K562 (cell line): Measurements from ENCODE around the gene BANF2. TPM values are rescaled to one million over a fixed set of nuclear protein-coding genes. Genes with fewer than 3 reads are reported as not detected.

ENCODE experiments used
- ARNT ChIP-seq, 2 experiments: fragments of 450-650 bp; IDR thresholded peaks; 2 replicates each; pipeline ENCODE4 v1.6.1; 2016; ENCODE audit warnings: mild to moderate bottlenecking in 1 of 2
- BDP1 ChIP-seq: IDR thresholded peaks from 3 replicates; pipeline ENCODE4 v1.6.1; 2011; ENCODE audit not compliant: insufficient read length, insufficient read depth
- ELK1 ChIP-seq: sonication (generic); formaldehyde crosslinking; IDR thresholded peaks from 2 replicates; pipeline ENCODE4 v1.8.1; 2022; ENCODE audit warnings: missing genetic modification reagents
- ETS2 ChIP-seq: IDR thresholded peaks from 2 replicates; pipeline ENCODE4 v1.6.1; 2016; ENCODE audit warnings: borderline replicate concordance, missing genetic modification characterization, mild to moderate bottlenecking, moderate library complexity, missing compliant biosample characterization; ENCODE audit not compliant: poor library complexity, severe bottlenecking
- GATAD2B ChIP-seq: fragments of 450-650 bp; IDR thresholded peaks from 2 replicates; pipeline ENCODE4 v1.6.1; 2017; ENCODE audit warnings: mild to moderate bottlenecking, borderline replicate concordance
- HCFC1 ChIP-seq: IDR thresholded peaks from 2 replicates; pipeline ENCODE4 v1.6.1; 2012; ENCODE audit warnings: low read depth, low read length, improper control_type of control experiment
- HDAC8 ChIP-seq: fragments of 450-650 bp; IDR thresholded peaks from 2 replicates; pipeline ENCODE4 v1.6.1; 2016; ENCODE audit warnings: mild to moderate bottlenecking, missing genetic modification characterization, moderate library complexity, missing compliant biosample characterization
- HNRNPL ChIP-seq: fragments of 200-400 bp; formaldehyde crosslinking; IDR thresholded peaks from 2 replicates; pipeline ENCODE4 v1.6.1; 2017; ENCODE audit warnings: low read depth, mild to moderate bottlenecking, low read length
- HNRNPLL ChIP-seq: fragments of 200-400 bp; formaldehyde crosslinking; IDR thresholded peaks from 2 replicates; pipeline ENCODE4 v1.6.1; 2017; ENCODE audit warnings: low read length, low read depth, mild to moderate bottlenecking; ENCODE audit not compliant: poor library complexity, severe bottlenecking
- MBD2 ChIP-seq: sonication (generic); IDR thresholded peaks from 2 replicates; pipeline ENCODE4 v1.6.1; 2016; ENCODE audit warnings: low read depth, borderline replicate concordance
- NFRKB ChIP-seq: fragments of 450-650 bp; IDR thresholded peaks from 2 replicates; pipeline ENCODE4 v1.6.1; 2016; ENCODE audit warnings: low read depth
- NUFIP1 ChIP-seq: fragments of 450-650 bp; IDR thresholded peaks from 2 replicates; pipeline ENCODE4 v1.6.1; 2018; ENCODE audit not compliant: partially characterized antibody
- RAD21 ChIP-seq, 2 experiments: fragments of 250-450 bp in 1 of 2; fragments of 450-650 bp in 1 of 2; sonication (Bioruptor Pico) in 1 of 2; formaldehyde crosslinking in 1 of 2; IDR thresholded peaks in 1 of 2; conservative IDR thresholded peaks in 1 of 2; 2 replicates each; pipeline versions ENCODE4 v1.4.0 to v1.8.0; 2020 to 2022; ENCODE audit warnings: mild to moderate bottlenecking in 2 of 2, moderate library complexity in 1 of 2
- SREBF1 ChIP-seq: fragments of 150-350 bp; IDR thresholded peaks from 2 replicates; pipeline ENCODE4 v1.6.1; 2014; ENCODE audit warnings: antibody characterized with exemption, low read depth, low read length, borderline replicate concordance
- YY1 ChIP-seq, 3 experiments: IDR thresholded peaks; 2 replicates each; pipeline ENCODE4 v1.6.1; 2011; ENCODE audit warnings: low read length in 2 of 3, mild to moderate bottlenecking in 2 of 3, moderate library complexity in 2 of 3, borderline replicate concordance in 1 of 3, control low read depth in 1 of 3, low read depth in 1 of 3; ENCODE audit not compliant: insufficient read depth in 3 of 3, insufficient replicate concordance in 2 of 3, control insufficient read depth in 1 of 3, insufficient read length in 1 of 3; ENCODE audit errors: extremely low read depth in 1 of 3
- ZBED1 ChIP-seq: IDR thresholded peaks from 2 replicates; pipeline ENCODE4 v1.6.1; 2014
- ZBTB12 ChIP-seq: fragments of 250-450 bp; sonication (Bioruptor Pico); IDR thresholded peaks from 2 replicates; pipeline ENCODE4 v1.4.0; 2020
- ZFP1 ChIP-seq: fragments of 450-650 bp; formaldehyde crosslinking; IDR thresholded peaks from 2 replicates; pipeline ENCODE4 v1.4.0; 2020; ENCODE audit warnings: mild to moderate bottlenecking, mixed read lengths
- ZFP91 ChIP-seq: sonication (generic); formaldehyde crosslinking; IDR thresholded peaks from 2 replicates; pipeline ENCODE4 v1.8.0; 2022; ENCODE audit warnings: mild to moderate bottlenecking, missing genetic modification reagents
- ZNF24 ChIP-seq: fragments of 450-650 bp; IDR thresholded peaks from 2 replicates; pipeline ENCODE4 v1.6.1; 2016
- ZNF639 ChIP-seq, 2 experiments: fragments of 200-800 bp in 1 of 2; sonication (Bioruptor generic) in 1 of 2; sonication (generic) in 1 of 2; formaldehyde crosslinking in 1 of 2; IDR thresholded peaks in 1 of 2; conservative IDR thresholded peaks in 1 of 2; 2 replicates each; pipeline versions ENCODE4 v1.5.0 to v1.6.1; 2016 to 2020; ENCODE audit warnings: missing compliant biosample characterization in 1 of 2, missing genetic modification characterization in 1 of 2, missing genetic modification reagents in 1 of 2
- polyA plus RNA-seq, 8 experiments: library from polyadenylated mRNA; depleted of rRNA in 4 of 8; stranded (reverse) in 5 of 8; unstranded in 3 of 8; fragments of >200 nt; fragmentation: Nextera tagmentation in 2 of 8; fragmentation: Illumina TruSeq in 1 of 8; extraction: Ambion mirVana in 2 of 8; extraction: Trizol in 1 of 8; gene quantifications; 2 replicates each; pipeline versions ENCODE4 v1.2.1 to v1.2.3, GENCODE V29; 2011 to 2014; ENCODE audit warnings: inconsistent platforms in 1 of 8, missing spikeins in 1 of 8
- total RNA-seq, 7 experiments: library from RNA; depleted of rRNA in 6 of 7; stranded (reverse); fragments of >200 nt in 6 of 7; fragmentation: Illumina TruSeq in 2 of 7; extraction: Trizol in 2 of 7; gene quantifications; 2 replicates each; pipeline versions ENCODE4 v1.2.1 to v1.2.3, GENCODE V29; 2011 to 2021; ENCODE audit warnings: low replicate concordance in 1 of 7

Gene BANF2
- total and polyA plus RNA-seq, 9 of the 15 experiments (the other 6 are each of a cell fraction or from before 2014, with no cell fraction given): not detected

GRCh38 chr20:17680836-17681725, 18.7 kb upstream of the BANF2 start (continued):
- TF ChIP-seq HNRNPL (peak; percentile 30; the same call in 1 of the 2 replicates), ETS2 (tag) (no peak), GATAD2B (peak; percentile 43; the same call in 1 of the 2 replicates), ARNT (IDR thresholded peaks at IDR 0.05) (no peak), BDP1 (no peak), ZBTB12 (CRISPR knock-in tag) (no peak), ELK1 (CRISPR knock-in tag) (no peak), RAD21 (CRISPR knock-in tag; conservative IDR thresholded peaks at IDR 0.05 in 1 of 2, IDR thresholded peaks at IDR 0.05 in 1 of 2) (peak; percentile 18 to 55; a peak in 3 of 4 replicates), MBD2 (no peak), HNRNPLL (no peak), SREBF1 (no peak), ZNF639 (CRISPR knock-in tag; conservative IDR thresholded peaks at IDR 0.05 in 1 of 2, IDR thresholded peaks at IDR 0.05 in 1 of 2) (peak in 1 of 2 experiments; percentile 60; a peak in 1 of 4 replicates), ZBED1 (no peak), ZFP91 (CRISPR knock-in tag) (no peak), NUFIP1 (no peak), NFRKB (no peak), ZFP1 (no peak), HDAC8 (tag) (no peak), HCFC1 (peak; percentile 16; the same call in 1 of the 2 replicates), ZNF24 (no peak), YY1 (IDR thresholded peaks at IDR 0.05; ENCODE audit: borderline replicate concordance in 1 of 3, control insufficient read depth in 1 of 3, extremely low read depth in 1 of 3, insufficient read depth in 3 of 3, insufficient read length in 1 of 3, insufficient replicate concordance in 2 of 3, low read depth in 1 of 3, low read length in 2 of 3) (peak in 1 of 3 experiments; percentile 10)
